HepG2 (cell line): ENCODE results near the gene CRIP1. TPM values are rescaled to one million over a fixed set of nuclear protein-coding genes. Genes with fewer than 3 reads are reported as not detected.

Experiments used
- ATAD3A ChIP-seq: sonication (generic); formaldehyde crosslinking; IDR thresholded peaks from 2 replicates; pipeline ENCODE4 v1.4.0; 2020; ENCODE audit warnings: missing genetic modification reagents
- MAF1 ChIP-seq: sonication (generic); formaldehyde crosslinking; IDR thresholded peaks from 2 replicates; pipeline ENCODE4 v1.5.0; 2020; ENCODE audit warnings: missing genetic modification reagents, borderline replicate concordance
- MYNN ChIP-seq: sonication (generic); formaldehyde crosslinking; IDR thresholded peaks from 2 replicates; pipeline ENCODE4 v1.4.0; 2020; ENCODE audit warnings: mild to moderate bottlenecking, low read depth, missing genetic modification reagents
- NBN ChIP-seq: fragments of 450-650 bp; conservative IDR thresholded peaks from 2 replicates; pipeline ENCODE4 v1.6.1; 2017
- NFIC ChIP-seq: IDR thresholded peaks from 2 replicates; pipeline ENCODE4 v1.6.1; 2012; ENCODE audit warnings: mild to moderate bottlenecking, low read length, inconsistent platforms
- NR2F1 ChIP-seq, 2 experiments: fragments of 450-650 bp in 1 of 2; formaldehyde crosslinking in 1 of 2; IDR thresholded peaks; 2 replicates each; pipeline versions ENCODE4 v1.5.0 to v1.6.1; 2016 to 2020; ENCODE audit warnings: mild to moderate bottlenecking in 1 of 2, missing compliant biosample characterization in 1 of 2, missing genetic modification reagents in 1 of 2, moderate library complexity in 1 of 2
- POLR2G ChIP-seq: fragments of 200-400 bp; formaldehyde crosslinking; IDR thresholded peaks from 2 replicates; pipeline ENCODE4 v1.6.1; 2018; ENCODE audit warnings: mild to moderate bottlenecking, low read depth, low read length, moderate library complexity
- TOE1 ChIP-seq: sonication (generic); formaldehyde crosslinking; IDR thresholded peaks from 2 replicates; pipeline ENCODE4 v1.4.0; 2020; ENCODE audit warnings: mild to moderate bottlenecking, missing genetic modification reagents
- ZBTB38 ChIP-seq: sonication (generic); formaldehyde crosslinking; IDR thresholded peaks from 2 replicates; pipeline ENCODE4 v1.5.1; 2020; ENCODE audit warnings: mild to moderate bottlenecking, missing genetic modification reagents
- ZFY ChIP-seq: sonication (generic); formaldehyde crosslinking; IDR thresholded peaks from 2 replicates; pipeline ENCODE4 v1.4.0; 2020; ENCODE audit warnings: missing genetic modification reagents
- ZNF225 ChIP-seq: sonication (generic); formaldehyde crosslinking; IDR thresholded peaks from 2 replicates; pipeline ENCODE4 v1.4.0; 2020; ENCODE audit warnings: mild to moderate bottlenecking, missing genetic modification reagents
- ZNF441 ChIP-seq: sonication (generic); formaldehyde crosslinking; IDR thresholded peaks from 2 replicates; pipeline ENCODE4 v1.7.0; 2021; ENCODE audit warnings: missing genetic modification reagents, borderline replicate concordance
- ZSCAN30 ChIP-seq: sonication (generic); formaldehyde crosslinking; IDR thresholded peaks from 2 replicates; pipeline ENCODE4 v1.5.0; 2020; ENCODE audit warnings: mild to moderate bottlenecking, missing genetic modification reagents
- polyA plus RNA-seq, 8 experiments: library from polyadenylated mRNA; depleted of rRNA in 3 of 8; stranded (reverse) in 7 of 8; unstranded in 1 of 8; fragments of >200 nt; fragmentation: Illumina TruSeq in 4 of 8; extraction: Trizol in 4 of 8; gene quantifications; 2 replicates each; pipeline versions ENCODE4 v1.2.1 to v1.2.3, GENCODE V29; 2011 to 2016; ENCODE audit warnings: low read depth in 4 of 8, missing spikeins in 1 of 8, mixed read lengths in 1 of 8; ENCODE audit not compliant: insufficient read depth in 1 of 8
- total RNA-seq, 5 experiments: library from RNA; depleted of rRNA; stranded (reverse); fragments of >200 nt; fragmentation: Illumina TruSeq; extraction: Trizol; gene quantifications; 2 replicates each; pipeline ENCODE4 v1.2.3, GENCODE V29; 2016; ENCODE audit warnings: low read depth in 1 of 5
- TF ChIP-seq, protein P1 (sequence below): sonication (generic); formaldehyde crosslinking; conservative IDR thresholded peaks from 2 replicates; pipeline ENCODE4 v1.8.0; 2022; ENCODE audit warnings: mild to moderate bottlenecking, moderate library complexity, missing genetic modification reagents
- TF ChIP-seq, protein P2 (sequence below): sonication (generic); formaldehyde crosslinking; IDR thresholded peaks from 2 replicates; pipeline ENCODE4 v1.4.0; 2020; ENCODE audit warnings: missing genetic modification reagents
- TF ChIP-seq, protein P3 (sequence below): sonication (generic); formaldehyde crosslinking; IDR thresholded peaks from 2 replicates; pipeline ENCODE4 v1.4.0; 2020; ENCODE audit warnings: missing genetic modification reagents
- TF ChIP-seq, protein P4 (sequence below): sonication (generic); formaldehyde crosslinking; IDR thresholded peaks from 2 replicates; pipeline ENCODE4 v1.5.0; 2020; ENCODE audit warnings: mild to moderate bottlenecking, missing genetic modification reagents, borderline replicate concordance

Gene CRIP1
- total and polyA plus RNA-seq, 2 of the 13 experiments (the other 11 are each of a cell fraction or from before 2014, with no cell fraction given): 53.9 to 59.5 TPM

DNA sequence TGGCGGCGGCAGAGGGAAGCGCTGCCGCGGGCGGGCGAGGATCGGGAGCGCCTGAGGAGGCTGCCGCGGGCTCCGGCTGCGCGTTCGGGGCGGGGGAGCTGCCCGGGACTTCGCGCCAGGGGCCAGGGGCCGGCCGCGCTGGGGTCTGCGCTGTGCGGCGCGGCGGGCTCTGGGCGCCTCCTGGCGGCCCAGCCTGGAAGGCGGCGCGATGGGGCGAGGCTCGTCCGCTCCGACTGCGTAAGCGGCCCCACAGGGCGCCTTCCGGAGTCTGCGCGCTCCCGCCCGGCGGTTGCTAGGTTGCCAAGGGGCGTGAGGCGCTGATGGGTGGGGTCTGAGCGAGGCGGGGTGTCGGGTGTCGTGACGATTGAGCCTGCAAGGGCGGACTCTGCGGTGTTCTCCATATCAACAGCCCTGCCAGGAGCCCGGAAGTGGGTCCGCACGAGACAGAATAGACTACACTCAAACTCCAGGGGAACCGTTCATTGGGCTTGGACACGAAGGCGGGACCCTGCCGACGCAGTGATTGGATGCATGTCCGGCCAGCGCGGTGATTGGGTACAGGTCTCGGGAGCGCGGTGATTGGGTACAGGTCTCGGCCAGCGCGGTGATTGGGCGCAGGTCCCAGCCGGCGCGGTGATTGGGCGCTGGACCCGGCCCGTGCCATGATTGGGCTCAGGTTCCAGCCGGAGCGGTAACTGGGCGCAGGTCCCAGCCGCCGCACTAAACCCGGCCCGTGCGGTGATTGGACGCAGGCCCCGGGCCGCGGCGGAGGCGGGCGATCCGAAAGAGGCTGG, 4.1 kb downstream of the CRIP1 start, which contains the start of gene TEDC1 (continued):
- TF ChIP-seq, protein P1, sequence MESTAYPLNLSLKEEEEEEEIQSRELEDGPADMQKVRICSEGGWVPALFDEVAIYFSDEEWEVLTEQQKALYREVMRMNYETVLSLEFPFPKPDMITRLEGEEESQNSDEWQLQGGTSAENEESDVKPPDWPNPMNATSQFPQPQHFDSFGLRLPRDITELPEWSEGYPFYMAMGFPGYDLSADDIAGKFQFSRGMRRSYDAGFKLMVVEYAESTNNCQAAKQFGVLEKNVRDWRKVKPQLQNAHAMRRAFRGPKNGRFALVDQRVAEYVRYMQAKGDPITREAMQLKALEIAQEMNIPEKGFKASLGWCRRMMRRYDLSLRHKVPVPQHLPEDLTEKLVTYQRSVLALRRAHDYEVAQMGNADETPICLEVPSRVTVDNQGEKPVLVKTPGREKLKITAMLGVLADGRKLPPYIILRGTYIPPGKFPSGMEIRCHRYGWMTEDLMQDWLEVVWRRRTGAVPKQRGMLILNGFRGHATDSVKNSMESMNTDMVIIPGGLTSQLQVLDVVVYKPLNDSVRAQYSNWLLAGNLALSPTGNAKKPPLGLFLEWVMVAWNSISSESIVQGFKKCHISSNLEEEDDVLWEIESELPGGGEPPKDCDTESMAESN: peak; percentile 85; the same call in 1 of the 2 replicates
- peak; percentile 99 for TF ChIP-seq ZNF441
- TF ChIP-seq NBN: no peak
- peak; percentile 73 for TF ChIP-seq ZFY (CRISPR knock-in tag)
- peak; percentile 69; the same call in 1 of the 2 replicates for TF ChIP-seq ZBTB38 (CRISPR knock-in tag)
- TF ChIP-seq ZNF225: no peak; the same call in 1 of the 2 replicates
- TF ChIP-seq POLR2G: peak; percentile 78
- TF ChIP-seq MAF1 (CRISPR knock-in tag): no peak
- TF ChIP-seq NFIC: no peak; the same call in 1 of the 2 replicates
- peak; percentile 27; the same call in 1 of the 2 replicates for TF ChIP-seq TOE1
- no peak for TF ChIP-seq ZSCAN30 (CRISPR knock-in tag)
- TF ChIP-seq NR2F1 (CRISPR knock-in tag; IDR thresholded peaks at IDR 0.05): no peak
- no peak; the same call in 1 of the 2 replicates for TF ChIP-seq MYNN (CRISPR knock-in tag)
- TF ChIP-seq, protein P2, sequence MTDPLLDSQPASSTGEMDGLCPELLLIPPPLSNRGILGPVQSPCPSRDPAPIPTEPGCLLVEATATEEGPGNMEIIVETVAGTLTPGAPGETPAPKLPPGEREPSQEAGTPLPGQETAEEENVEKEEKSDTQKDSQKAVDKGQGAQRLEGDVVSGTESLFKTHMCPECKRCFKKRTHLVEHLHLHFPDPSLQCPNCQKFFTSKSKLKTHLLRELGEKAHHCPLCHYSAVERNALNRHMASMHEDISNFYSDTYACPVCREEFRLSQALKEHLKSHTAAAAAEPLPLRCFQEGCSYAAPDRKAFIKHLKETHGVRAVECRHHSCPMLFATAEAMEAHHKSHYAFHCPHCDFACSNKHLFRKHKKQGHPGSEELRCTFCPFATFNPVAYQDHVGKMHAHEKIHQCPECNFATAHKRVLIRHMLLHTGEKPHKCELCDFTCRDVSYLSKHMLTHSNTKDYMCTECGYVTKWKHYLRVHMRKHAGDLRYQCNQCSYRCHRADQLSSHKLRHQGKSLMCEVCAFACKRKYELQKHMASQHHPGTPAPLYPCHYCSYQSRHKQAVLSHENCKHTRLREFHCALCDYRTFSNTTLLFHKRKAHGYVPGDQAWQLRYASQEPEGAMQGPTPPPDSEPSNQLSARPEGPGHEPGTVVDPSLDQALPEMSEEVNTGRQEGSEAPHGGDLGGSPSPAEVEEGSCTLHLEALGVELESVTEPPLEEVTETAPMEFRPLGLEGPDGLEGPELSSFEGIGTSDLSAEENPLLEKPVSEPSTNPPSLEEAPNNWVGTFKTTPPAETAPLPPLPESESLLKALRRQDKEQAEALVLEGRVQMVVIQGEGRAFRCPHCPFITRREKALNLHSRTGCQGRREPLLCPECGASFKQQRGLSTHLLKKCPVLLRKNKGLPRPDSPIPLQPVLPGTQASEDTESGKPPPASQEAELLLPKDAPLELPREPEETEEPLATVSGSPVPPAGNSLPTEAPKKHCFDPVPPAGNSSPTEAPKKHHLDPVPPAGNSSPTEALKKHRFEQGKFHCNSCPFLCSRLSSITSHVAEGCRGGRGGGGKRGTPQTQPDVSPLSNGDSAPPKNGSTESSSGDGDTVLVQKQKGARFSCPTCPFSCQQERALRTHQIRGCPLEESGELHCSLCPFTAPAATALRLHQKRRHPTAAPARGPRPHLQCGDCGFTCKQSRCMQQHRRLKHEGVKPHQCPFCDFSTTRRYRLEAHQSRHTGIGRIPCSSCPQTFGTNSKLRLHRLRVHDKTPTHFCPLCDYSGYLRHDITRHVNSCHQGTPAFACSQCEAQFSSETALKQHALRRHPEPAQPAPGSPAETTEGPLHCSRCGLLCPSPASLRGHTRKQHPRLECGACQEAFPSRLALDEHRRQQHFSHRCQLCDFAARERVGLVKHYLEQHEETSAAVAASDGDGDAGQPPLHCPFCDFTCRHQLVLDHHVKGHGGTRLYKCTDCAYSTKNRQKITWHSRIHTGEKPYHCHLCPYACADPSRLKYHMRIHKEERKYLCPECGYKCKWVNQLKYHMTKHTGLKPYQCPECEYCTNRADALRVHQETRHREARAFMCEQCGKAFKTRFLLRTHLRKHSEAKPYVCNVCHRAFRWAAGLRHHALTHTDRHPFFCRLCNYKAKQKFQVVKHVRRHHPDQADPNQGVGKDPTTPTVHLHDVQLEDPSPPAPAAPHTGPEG (CRISPR knock-in tag): peak; percentile 90
- TF ChIP-seq, protein P3, sequence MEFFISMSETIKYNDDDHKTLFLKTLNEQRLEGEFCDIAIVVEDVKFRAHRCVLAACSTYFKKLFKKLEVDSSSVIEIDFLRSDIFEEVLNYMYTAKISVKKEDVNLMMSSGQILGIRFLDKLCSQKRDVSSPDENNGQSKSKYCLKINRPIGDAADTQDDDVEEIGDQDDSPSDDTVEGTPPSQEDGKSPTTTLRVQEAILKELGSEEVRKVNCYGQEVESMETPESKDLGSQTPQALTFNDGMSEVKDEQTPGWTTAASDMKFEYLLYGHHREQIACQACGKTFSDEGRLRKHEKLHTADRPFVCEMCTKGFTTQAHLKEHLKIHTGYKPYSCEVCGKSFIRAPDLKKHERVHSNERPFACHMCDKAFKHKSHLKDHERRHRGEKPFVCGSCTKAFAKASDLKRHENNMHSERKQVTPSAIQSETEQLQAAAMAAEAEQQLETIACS (CRISPR knock-in tag): peak; percentile 89
- TF ChIP-seq, protein P4, sequence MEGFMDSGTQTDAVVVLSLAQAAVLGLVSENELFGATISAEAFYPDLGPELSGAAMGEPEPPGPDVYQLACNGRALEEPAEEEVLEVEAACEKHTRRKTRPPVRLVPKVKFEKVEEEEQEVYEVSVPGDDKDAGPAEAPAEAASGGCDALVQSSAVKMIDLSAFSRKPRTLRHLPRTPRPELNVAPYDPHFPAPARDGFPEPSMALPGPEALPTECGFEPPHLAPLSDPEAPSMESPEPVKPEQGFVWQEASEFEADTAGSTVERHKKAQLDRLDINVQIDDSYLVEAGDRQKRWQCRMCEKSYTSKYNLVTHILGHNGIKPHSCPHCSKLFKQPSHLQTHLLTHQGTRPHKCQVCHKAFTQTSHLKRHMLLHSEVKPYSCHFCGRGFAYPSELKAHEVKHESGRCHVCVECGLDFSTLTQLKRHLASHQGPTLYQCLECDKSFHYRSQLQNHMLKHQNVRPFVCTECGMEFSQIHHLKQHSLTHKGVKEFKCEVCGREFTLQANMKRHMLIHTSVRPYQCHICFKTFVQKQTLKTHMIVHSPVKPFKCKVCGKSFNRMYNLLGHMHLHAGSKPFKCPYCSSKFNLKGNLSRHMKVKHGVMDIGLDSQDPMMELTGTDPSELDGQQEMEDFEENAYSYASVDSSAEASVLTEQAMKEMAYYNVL (CRISPR knock-in tag): no peak
- TF ChIP-seq ATAD3A (CRISPR knock-in tag): no peak
